GM12878 (cell line): Measurements from ENCODE around the gene CYP1B1.

Experiments used
- CHD2 ChIP-seq: IDR thresholded peaks from 2 replicates; pipeline ENCODE4 v1.6.1; 2011; ENCODE audit warnings: low read depth, low read length, improper control_type of control experiment, borderline replicate concordance
- EP300 ChIP-seq, 2 experiments: fragments of 150-350 bp in 1 of 2; IDR thresholded peaks; 2 replicates each; pipeline ENCODE4 v1.6.1; 2011 to 2012; ENCODE audit warnings: low read depth in 2 of 2, low read length in 2 of 2, borderline replicate concordance in 1 of 2, improper control_type of control experiment in 1 of 2, inconsistent platforms in 1 of 2; ENCODE audit not compliant: control insufficient read depth in 1 of 2
- EZH2 ChIP-seq: IDR thresholded peaks from 2 replicates; pipeline ENCODE4 v1.6.1; 2012; ENCODE audit warnings: low read depth, mild to moderate bottlenecking, control low read depth, inconsistent platforms, low read length, borderline replicate concordance; ENCODE audit not compliant: control insufficient read depth
- NRF1 ChIP-seq: conservative IDR thresholded peaks from 2 replicates; pipeline ENCODE4 v1.6.1; 2011; ENCODE audit warnings: mild to moderate bottlenecking, low read depth, low read length, improper control_type of control experiment
- POLR2AphosphoS5 ChIP-seq: IDR thresholded peaks from 2 replicates; pipeline ENCODE4 v1.6.1; 2011; ENCODE audit warnings: mild to moderate bottlenecking, low read length, inconsistent platforms
- RAD21 ChIP-seq: IDR thresholded peaks from 2 replicates; pipeline ENCODE4 v1.6.1; 2011; ENCODE audit warnings: mild to moderate bottlenecking, low read depth, low read length, moderate library complexity; ENCODE audit not compliant: insufficient read depth
- YY1 ChIP-seq: IDR thresholded peaks from 2 replicates; pipeline ENCODE4 v1.6.1; 2011; ENCODE audit warnings: low read depth, mild to moderate bottlenecking, low read length
- TF ChIP-seq, protein P1 (sequence below), 3 experiments: IDR thresholded peaks in 2 of 3; conservative IDR thresholded peaks in 1 of 3; 2 replicates each; pipeline ENCODE4 v1.5.1; 2011; ENCODE audit warnings: low read depth in 3 of 3, low read length in 3 of 3, mild to moderate bottlenecking in 3 of 3, control low read depth in 2 of 3, moderate library complexity in 2 of 3, inconsistent platforms in 1 of 3, mixed read lengths in 1 of 3; ENCODE audit not compliant: control insufficient read depth in 2 of 3, insufficient read depth in 1 of 3; ENCODE audit errors: extremely low read depth in 1 of 3
- TF ChIP-seq, protein P2 (sequence below): fragments of 450-650 bp; IDR thresholded peaks from 2 replicates; pipeline ENCODE4 v1.6.1; 2018; ENCODE audit warnings: mild to moderate bottlenecking, low read depth, moderate library complexity; ENCODE audit not compliant: partially characterized antibody

DNA sequence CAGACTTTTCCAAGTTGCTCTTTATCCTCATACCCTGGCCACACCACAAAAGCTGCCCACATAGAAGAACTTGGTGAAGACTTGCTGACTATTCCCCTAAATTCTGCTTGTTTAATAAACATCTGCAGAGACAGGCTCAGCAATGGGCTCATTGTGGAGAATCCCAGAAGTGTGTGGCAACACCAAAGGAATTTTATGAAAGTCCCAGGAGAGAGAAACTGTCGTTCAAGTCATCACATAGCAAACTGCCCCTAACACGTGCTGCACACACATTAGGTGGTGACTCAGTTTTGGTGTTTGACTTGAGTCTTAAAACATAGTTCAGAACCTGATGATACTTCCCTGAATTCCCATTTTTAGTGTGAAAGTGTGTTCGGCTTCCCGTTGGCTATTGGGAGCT is 38.6 kb downstream of the CYP1B1 start:
- TF ChIP-seq, protein P1, sequence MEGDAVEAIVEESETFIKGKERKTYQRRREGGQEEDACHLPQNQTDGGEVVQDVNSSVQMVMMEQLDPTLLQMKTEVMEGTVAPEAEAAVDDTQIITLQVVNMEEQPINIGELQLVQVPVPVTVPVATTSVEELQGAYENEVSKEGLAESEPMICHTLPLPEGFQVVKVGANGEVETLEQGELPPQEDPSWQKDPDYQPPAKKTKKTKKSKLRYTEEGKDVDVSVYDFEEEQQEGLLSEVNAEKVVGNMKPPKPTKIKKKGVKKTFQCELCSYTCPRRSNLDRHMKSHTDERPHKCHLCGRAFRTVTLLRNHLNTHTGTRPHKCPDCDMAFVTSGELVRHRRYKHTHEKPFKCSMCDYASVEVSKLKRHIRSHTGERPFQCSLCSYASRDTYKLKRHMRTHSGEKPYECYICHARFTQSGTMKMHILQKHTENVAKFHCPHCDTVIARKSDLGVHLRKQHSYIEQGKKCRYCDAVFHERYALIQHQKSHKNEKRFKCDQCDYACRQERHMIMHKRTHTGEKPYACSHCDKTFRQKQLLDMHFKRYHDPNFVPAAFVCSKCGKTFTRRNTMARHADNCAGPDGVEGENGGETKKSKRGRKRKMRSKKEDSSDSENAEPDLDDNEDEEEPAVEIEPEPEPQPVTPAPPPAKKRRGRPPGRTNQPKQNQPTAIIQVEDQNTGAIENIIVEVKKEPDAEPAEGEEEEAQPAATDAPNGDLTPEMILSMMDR (IDR thresholded peaks at IDR 0.05 in 2 of 3, conservative IDR thresholded peaks at IDR 0.05 in 1 of 3; ENCODE audit: control insufficient read depth in 2 of 3, extremely low read depth in 1 of 3, insufficient read depth in 1 of 3, low read depth in 3 of 3, low read length in 3 of 3): no peak
- no peak for TF ChIP-seq EZH2
- no peak for TF ChIP-seq EP300 (IDR thresholded peaks at IDR 0.05; ENCODE audit: borderline replicate concordance in 1 of 2, control insufficient read depth in 1 of 2, low read depth in 2 of 2, low read length in 2 of 2)
- no peak for TF ChIP-seq RAD21
- TF ChIP-seq, protein P2, sequence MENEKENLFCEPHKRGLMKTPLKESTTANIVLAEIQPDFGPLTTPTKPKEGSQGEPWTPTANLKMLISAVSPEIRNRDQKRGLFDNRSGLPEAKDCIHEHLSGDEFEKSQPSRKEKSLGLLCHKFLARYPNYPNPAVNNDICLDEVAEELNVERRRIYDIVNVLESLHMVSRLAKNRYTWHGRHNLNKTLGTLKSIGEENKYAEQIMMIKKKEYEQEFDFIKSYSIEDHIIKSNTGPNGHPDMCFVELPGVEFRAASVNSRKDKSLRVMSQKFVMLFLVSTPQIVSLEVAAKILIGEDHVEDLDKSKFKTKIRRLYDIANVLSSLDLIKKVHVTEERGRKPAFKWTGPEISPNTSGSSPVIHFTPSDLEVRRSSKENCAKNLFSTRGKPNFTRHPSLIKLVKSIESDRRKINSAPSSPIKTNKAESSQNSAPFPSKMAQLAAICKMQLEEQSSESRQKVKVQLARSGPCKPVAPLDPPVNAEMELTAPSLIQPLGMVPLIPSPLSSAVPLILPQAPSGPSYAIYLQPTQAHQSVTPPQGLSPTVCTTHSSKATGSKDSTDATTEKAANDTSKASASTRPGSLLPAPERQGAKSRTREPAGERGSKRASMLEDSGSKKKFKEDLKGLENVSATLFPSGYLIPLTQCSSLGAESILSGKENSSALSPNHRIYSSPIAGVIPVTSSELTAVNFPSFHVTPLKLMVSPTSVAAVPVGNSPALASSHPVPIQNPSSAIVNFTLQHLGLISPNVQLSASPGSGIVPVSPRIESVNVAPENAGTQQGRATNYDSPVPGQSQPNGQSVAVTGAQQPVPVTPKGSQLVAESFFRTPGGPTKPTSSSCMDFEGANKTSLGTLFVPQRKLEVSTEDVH: no peak
- TF ChIP-seq CHD2: no peak
- no peak for TF ChIP-seq NRF1
- TF ChIP-seq YY1: no peak
- no peak for TF ChIP-seq POLR2AphosphoS5
